Spleen (tissue), 11 donors: ENCODE results near the gene CAMTA1. TPM values are rescaled to one million over a fixed set of nuclear protein-coding genes. Genes with fewer than 3 reads are reported as not detected.

Source experiments
- DNase-seq: peaks from one replicate; pipeline ENCODE4 v3.0.0-alpha.2; 2020
- H3K27ac ChIP-seq, 8 donors: fragments of 200-600 bp; sonication (generic) in 7 of 8; 1 replicate in 4 of 8; 2 replicates in 4 of 8; pipeline versions ENCODE4 v1.5.0 to v1.8.0; 2016 to 2021; ENCODE audit warnings: inconsistent platforms in 4 of 8, mild to moderate bottlenecking in 4 of 8, moderate library complexity in 1 of 8
- H3K27me3 ChIP-seq, 7 donors: fragments of 200-600 bp; sonication (generic) in 6 of 7; replicated peaks in 1 of 7; 1 replicate in 4 of 7; 2 replicates in 3 of 7; pipeline versions ENCODE4 v1.5.0 to v1.8.0; 2016 to 2021; ENCODE audit warnings: inconsistent platforms in 3 of 7, mild to moderate bottlenecking in 1 of 7
- H3K36me3 ChIP-seq, 6 donors: fragments of 200-600 bp; sonication (generic) in 5 of 6; 1 replicate in 4 of 6; 2 replicates in 2 of 6; pipeline versions ENCODE4 v1.5.0 to v1.8.0; 2016 to 2021; ENCODE audit warnings: inconsistent platforms in 2 of 6
- H3K4me1 ChIP-seq, 6 donors: fragments of 200-600 bp; sonication (generic) in 5 of 6; 1 replicate in 3 of 6; 2 replicates in 3 of 6; pipeline versions ENCODE4 v1.5.0 to v1.8.0; 2016 to 2021; ENCODE audit warnings: inconsistent platforms in 3 of 6
- H3K4me3 ChIP-seq, 8 donors: fragments of 200-600 bp; sonication (generic) in 7 of 8; 1 replicate in 4 of 8; 2 replicates in 4 of 8; pipeline versions ENCODE4 v1.5.0 to v1.8.0; 2016 to 2021; ENCODE audit warnings: inconsistent platforms in 4 of 8, mild to moderate bottlenecking in 4 of 8, moderate library complexity in 2 of 8
- H3K9me3 ChIP-seq, 8 donors: fragments of 200-600 bp; sonication (generic) in 7 of 8; 1 replicate in 4 of 8; 2 replicates in 4 of 8; pipeline versions ENCODE4 v1.5.0 to v1.8.0; 2016 to 2021; ENCODE audit warnings: inconsistent platforms in 4 of 8
- CTCF ChIP-seq, 11 experiments: fragments of 200-600 bp in 7 of 11; fragments of 450-650 bp in 4 of 11; sonication (generic) in 4 of 11; IDR thresholded peaks in 8 of 11; conservative IDR thresholded peaks in 3 of 11; 1 replicate in 7 of 11; 2 replicates in 4 of 11; pipeline versions ENCODE4 v1.4.0 to v1.8.0; 2016 to 2021; ENCODE audit warnings: antibody characterized with exemption in 11 of 11, inconsistent platforms in 4 of 11, mild to moderate bottlenecking in 1 of 11
- POLR2A ChIP-seq, 3 donors: fragments of 450-650 bp; IDR thresholded peaks; one replicate each; pipeline ENCODE4 v1.5.1; 2017; ENCODE audit warnings: antibody characterized with exemption in 3 of 3, mild to moderate bottlenecking in 1 of 3
- POLR2AphosphoS5 ChIP-seq, 3 donors: sonication (generic); formaldehyde crosslinking; IDR thresholded peaks; one replicate each; pipeline ENCODE4 v1.5.1; 2017; ENCODE audit warnings: antibody characterized with exemption in 3 of 3
- WGBS, 5 donors: extraction: QIAGEN DNeasy Blood & Tissue Kit in 3 of 5; methylation state at CpG; one replicate each; pipeline versions ENCODE4 v1.1.5 to v1.1.7; 2013 to 2018; 5-methylcytosine and 5-hydroxymethylcytosine counted together
- intact Hi-C: fragments of 100-400 bp; cut with DNase I; formaldehyde crosslinking; loops from one replicate; pipeline ENCODE4 v1.15.0; 2023; ENCODE audit warnings: low total_unique reads
- polyA plus RNA-seq, 3 donors: library from polyadenylated mRNA; stranded (reverse); fragments of 200-250 nt; gene quantifications; one replicate each; pipeline ENCODE4 v1.2.1, GENCODE V29; 2013
- total RNA-seq, 7 donors: library from RNA; depleted of rRNA in 3 of 7; stranded (reverse); fragments of >200 nt in 3 of 7; fragmentation: NEBNext Ultra II Directional in 4 of 7; extraction: Animal tissue kit (Norgen Biotek cat#: 25700) in 4 of 7; gene quantifications; one replicate each; pipeline versions ENCODE4 v1.1.0 to v1.2.1, GENCODE V29; 2016 to 2021
- donor health status: healthy with polysubstance abuse.
- donor health status: DM: no; HTN: no; CAD: no; lungs with moderate emphysema.
- donor health status: DM: no; HTN: no; CAD: no.
- donor health status: Bipolar disorder and iron deficiency.
- donor health status: healthy.
- donor health status: DM: no; HTN: no; CAD: no.
- donor health status: DM: yes; HTN: yes; CAD: no.

Gene CAMTA1
- total and polyA plus RNA-seq, 10 donors, result 53.0 to 106 (median 77.3) TPM

GRCh38 chr1:6874298-6874697 is 89.0 kb downstream of the CAMTA1 start:
- WGBS, 5 donors, result 91 to 100% (median 97%) methylated on average over 4 of the region's 4 CpGs
- Histone ChIP-seq H3K36me3 (peaks cover 0 to 53% (median 15%) of the 10 kb centered on the region in 6 donors), H3K9me3 (no peaks in the 10 kb centered on the region), H3K27ac (no peak overlapping the region), H3K4me3 (no peak overlapping the region), H3K4me1 (peaks cover 0 to 11% (median 2%) of the 10 kb centered on the region in 6 donors), H3K27me3 (no peaks in the 10 kb centered on the region)
- TF ChIP-seq POLR2AphosphoS5 (IDR thresholded peaks at IDR 0.05), result no peak
- no peak for TF ChIP-seq POLR2A (IDR thresholded peaks at IDR 0.05)
- TF ChIP-seq CTCF (IDR thresholded peaks at IDR 0.05 in 8 of 11, conservative IDR thresholded peaks at IDR 0.05 in 3 of 11), result no peak
- intact Hi-C loops, result no loop called here
- no peak for DNase-seq

- intact Hi-C loops, result no loop called here
- no peak overlapping the region for H3K4me3 ChIP-seq
- TF ChIP-seq CTCF (IDR thresholded peaks at IDR 0.05 in 8 of 11, conservative IDR thresholded peaks at IDR 0.05 in 3 of 11) (no peak), POLR2AphosphoS5 (IDR thresholded peaks at IDR 0.05) (no peak), POLR2A (IDR thresholded peaks at IDR 0.05) (no peak)
Measured at GRCh38 chr1:6880951-6881690, 95.9 kb downstream of the CAMTA1 start.

GRCh38 chr1:6882414-6882813 is 97.2 kb downstream of the CAMTA1 start:
- intact Hi-C loops, result no loop called here

More at GRCh38 chr1:6880951-6881690, 95.9 kb downstream of the CAMTA1 start:
- peaks cover 0 to 7% (median 2%) of the 10 kb centered on the region in 6 donors for H3K4me1 ChIP-seq
- H3K27me3 ChIP-seq, result no peaks in the 10 kb centered on the region
- H3K36me3 ChIP-seq, result peaks cover 0 to 25% (median 0%) of the 10 kb centered on the region in 6 donors
- DNase-seq, result no peak
- WGBS, 5 donors, result 74 to 87% (median 80%) methylated on average over 12 of the region's 12 CpGs
- H3K9me3 ChIP-seq, result no peaks in the 10 kb centered on the region
- H3K27ac ChIP-seq, result no peak overlapping the region

More at GRCh38 chr1:6882414-6882813, 97.2 kb downstream of the CAMTA1 start:
- Histone ChIP-seq H3K27ac (no peak overlapping the region), H3K4me1 (peaks cover 0 to 7% (median 2%) of the 10 kb centered on the region in 6 donors), H3K36me3 (peaks cover 0 to 18% (median 0%) of the 10 kb centered on the region in 6 donors), H3K4me3 (no peak overlapping the region), H3K27me3 (no peaks in the 10 kb centered on the region), H3K9me3 (no peaks in the 10 kb centered on the region)
- no peak for DNase-seq
- WGBS, 5 donors, result 93 to 98% (median 97%) methylated on average over 2 of the region's 2 CpGs
- TF ChIP-seq CTCF (IDR thresholded peaks at IDR 0.05 in 8 of 11, conservative IDR thresholded peaks at IDR 0.05 in 3 of 11), result no peak
- TF ChIP-seq POLR2A (IDR thresholded peaks at IDR 0.05), result no peak
- no peak for TF ChIP-seq POLR2AphosphoS5 (IDR thresholded peaks at IDR 0.05)
